SK-N-SH treated with all-trans-retinoic acid at 6 μM for 48 hours (cell line): Measurements from ENCODE around the gene CAMTA2.

Experiments
- ATAC-seq: fragments of 200-7000 bp; cut with Tn5 transposase; 3 replicates; pipeline ENCODE4 v1.9.1; 2020; ENCODE audit warnings: mild to moderate bottlenecking, moderate library complexity
- CSRNP3 ChIP-seq: fragments of 250-450 bp; sonication (Bioruptor Pico); IDR thresholded peaks from 2 replicates; pipeline ENCODE4 v1.5.1; 2021; ENCODE audit warnings: mild to moderate bottlenecking, moderate library complexity
- PATZ1 ChIP-seq: fragments of 250-450 bp; sonication (Bioruptor Pico); IDR thresholded peaks from 2 replicates; pipeline ENCODE4 v1.8.0; 2020; ENCODE audit warnings: mild to moderate bottlenecking, moderate library complexity, borderline replicate concordance
- TCF4 ChIP-seq: fragments of 250-450 bp; sonication (Bioruptor Pico); IDR thresholded peaks from 2 replicates; pipeline ENCODE4 v1.8.0; 2021; ENCODE audit warnings: mild to moderate bottlenecking, moderate library complexity, borderline replicate concordance

CAMTA2 gene

GRCh38 chr17:4919511-4920047, 67.9 kb downstream of the CAMTA2 start:
- ATAC-seq, result peak; percentile 48
- TF ChIP-seq PATZ1 (CRISPR knock-in tag) (no peak), CSRNP3 (CRISPR knock-in tag) (no peak), TCF4 (peak; percentile 30; the same call in 1 of the 2 replicates)
